Measurements from ENCODE around the gene SLC46A1.

DNA sequence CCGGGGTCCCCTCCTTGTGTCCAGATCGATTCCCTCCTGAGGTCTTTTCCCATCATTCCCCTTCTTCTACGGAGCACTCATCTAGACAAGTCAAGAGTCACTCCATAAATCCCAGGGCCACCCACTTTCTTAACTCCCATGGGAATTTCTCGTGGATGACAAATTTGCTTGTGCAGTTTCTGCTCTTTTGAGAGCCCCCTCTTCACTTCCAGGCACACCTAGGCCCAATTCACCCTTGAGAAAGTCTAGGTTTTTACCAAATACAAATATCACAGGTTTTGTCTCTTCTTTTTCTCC, 48.2 kb downstream of the SLC46A1 start:
- TF ChIP-seq, protein P1, sequence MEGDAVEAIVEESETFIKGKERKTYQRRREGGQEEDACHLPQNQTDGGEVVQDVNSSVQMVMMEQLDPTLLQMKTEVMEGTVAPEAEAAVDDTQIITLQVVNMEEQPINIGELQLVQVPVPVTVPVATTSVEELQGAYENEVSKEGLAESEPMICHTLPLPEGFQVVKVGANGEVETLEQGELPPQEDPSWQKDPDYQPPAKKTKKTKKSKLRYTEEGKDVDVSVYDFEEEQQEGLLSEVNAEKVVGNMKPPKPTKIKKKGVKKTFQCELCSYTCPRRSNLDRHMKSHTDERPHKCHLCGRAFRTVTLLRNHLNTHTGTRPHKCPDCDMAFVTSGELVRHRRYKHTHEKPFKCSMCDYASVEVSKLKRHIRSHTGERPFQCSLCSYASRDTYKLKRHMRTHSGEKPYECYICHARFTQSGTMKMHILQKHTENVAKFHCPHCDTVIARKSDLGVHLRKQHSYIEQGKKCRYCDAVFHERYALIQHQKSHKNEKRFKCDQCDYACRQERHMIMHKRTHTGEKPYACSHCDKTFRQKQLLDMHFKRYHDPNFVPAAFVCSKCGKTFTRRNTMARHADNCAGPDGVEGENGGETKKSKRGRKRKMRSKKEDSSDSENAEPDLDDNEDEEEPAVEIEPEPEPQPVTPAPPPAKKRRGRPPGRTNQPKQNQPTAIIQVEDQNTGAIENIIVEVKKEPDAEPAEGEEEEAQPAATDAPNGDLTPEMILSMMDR (IDR thresholded peaks at IDR 0.05): no peak
- no peak for TF ChIP-seq POLR2AphosphoS5 (IDR thresholded peaks at IDR 0.05)
- TF ChIP-seq EP300 (IDR thresholded peaks at IDR 0.05): no peak

All from esophagus muscularis mucosa (tissue), 4 donors.